ENCODE measurements around the gene INCA1.

DNA sequence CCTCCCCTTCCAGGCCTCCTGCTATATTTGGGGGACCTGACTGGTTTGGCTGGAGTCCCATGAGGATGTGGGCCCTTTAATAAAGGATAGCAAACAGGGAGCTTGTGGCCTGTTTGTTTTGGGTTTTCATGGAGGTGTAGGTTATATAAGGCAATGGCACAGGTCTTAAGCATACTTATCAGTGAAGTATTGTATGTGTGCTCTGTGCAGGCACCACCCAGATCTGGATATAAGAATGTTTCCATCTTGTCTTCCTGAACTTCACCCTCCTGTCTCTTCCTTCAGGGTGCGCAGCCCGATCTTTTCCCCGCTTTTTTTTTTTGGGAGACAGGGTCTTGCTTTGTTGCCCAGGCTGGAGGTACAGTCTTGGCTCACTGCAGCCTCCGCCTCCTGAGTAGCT lies 27.3 kb upstream of the INCA1 start:
- TF ChIP-seq EP300 (conservative IDR thresholded peaks at IDR 0.05; ENCODE audit: poor library complexity, severe bottlenecking): no peak
- no peak for TF ChIP-seq CTCF (IDR thresholded peaks at IDR 0.05; ENCODE audit: poor library complexity, severe bottlenecking)
- no peak for TF ChIP-seq TAF1 (IDR thresholded peaks at IDR 0.05; ENCODE audit: low read depth)
- TF ChIP-seq RAD21 (conservative IDR thresholded peaks at IDR 0.05): no peak
- no peak for TF ChIP-seq POLR2AphosphoS5 (IDR thresholded peaks at IDR 0.05)
- no peak for TF ChIP-seq EZH2 (IDR thresholded peaks at IDR 0.05; ENCODE audit: borderline replicate concordance, insufficient read depth, low read length, poor library complexity, severe bottlenecking)
- TF ChIP-seq MXI1 (conservative IDR thresholded peaks at IDR 0.05; ENCODE audit: poor library complexity, severe bottlenecking): no peak
- no peak for TF ChIP-seq REST (IDR thresholded peaks at IDR 0.05; ENCODE audit: borderline replicate concordance)

Measured in neural cell (in vitro differentiated cells).